Measurements from ENCODE around the gene MSANTD3.

MSANTD3 gene

DNA sequence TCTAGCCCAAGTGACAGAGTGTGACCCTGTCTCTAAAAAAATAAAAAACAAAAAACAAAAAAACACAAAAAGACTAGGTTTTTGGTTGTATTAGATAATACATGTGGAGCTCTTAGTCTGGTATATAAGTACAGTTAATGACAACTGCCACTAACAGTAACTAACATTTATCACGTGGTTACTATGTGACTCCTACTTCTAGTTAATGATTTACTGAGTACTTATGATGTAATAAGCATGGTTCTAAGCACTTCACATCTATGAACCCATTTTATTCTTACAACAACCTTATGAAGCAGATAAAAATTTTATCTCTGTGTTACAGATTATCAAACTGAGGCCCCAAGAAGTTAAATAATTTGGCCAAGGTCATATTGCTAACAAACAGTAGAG lies 39.9 kb downstream of the MSANTD3 start:
- no peak for DNase-seq

DNA sequence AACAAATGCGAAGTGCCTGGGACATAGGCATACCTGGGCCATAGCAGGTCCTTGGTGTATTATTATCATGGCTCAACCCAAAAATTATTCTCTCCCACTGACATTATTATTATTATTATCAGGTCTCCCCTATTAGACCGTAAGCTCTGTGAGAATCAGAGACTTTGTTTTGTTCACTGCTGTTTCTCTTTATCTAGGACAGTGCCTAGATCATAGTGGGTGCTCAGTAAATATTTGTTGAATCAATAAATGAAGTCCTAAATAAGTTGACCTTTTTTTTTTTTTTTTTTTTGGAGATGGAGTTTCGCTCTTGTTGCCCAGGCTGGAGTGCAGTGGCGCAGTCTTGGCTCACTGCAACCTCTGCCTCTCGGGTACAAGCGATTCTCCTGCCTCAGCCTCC lies 41.1 kb downstream of the MSANTD3 start:
- no peak for DNase-seq

DNA sequence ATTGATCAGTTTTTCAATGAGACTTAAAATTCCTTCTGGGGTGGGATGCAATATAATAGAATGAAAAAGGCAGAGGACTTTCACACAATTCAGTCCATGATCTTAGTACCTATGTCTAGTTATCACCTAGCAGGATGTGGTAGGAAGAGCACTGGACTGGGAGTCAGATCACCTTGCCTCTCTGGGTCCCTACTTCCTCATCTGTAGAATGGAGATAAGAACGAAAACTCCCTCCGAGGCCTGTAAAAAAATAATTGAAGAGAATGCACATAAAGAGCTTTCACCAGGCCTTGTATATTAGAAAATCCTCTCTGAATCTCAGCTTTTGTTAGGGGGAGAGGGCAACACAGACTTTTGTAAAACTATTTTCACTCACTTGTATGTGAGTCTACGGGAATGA lies 45.3 kb downstream of the MSANTD3 start:
- no peak for DNase-seq

DNA sequence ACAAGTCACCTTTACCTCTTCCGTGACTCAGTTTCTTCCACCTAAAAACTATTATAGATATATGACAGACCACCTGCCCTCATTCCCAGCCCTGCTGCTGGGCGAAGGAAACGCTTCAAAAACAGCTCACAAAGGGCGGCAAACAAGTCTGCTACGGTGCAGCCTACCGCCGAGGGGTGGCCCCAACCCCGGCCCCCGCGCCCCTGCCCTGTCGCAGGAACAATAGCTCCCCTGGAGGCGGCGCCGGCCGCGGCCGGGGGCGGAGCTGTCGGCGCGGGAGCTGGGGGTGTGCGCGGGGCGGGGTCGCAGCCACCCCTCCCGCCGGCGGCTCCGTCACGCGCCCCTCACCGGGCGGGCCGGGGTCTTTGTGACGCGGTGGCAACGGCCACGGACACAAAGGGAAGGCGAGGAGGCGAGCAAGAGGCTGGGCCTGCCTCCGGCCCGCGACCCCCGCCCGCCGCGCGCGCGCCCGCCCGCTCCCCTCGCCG lies 45.9 kb downstream of the MSANTD3 start, which contains the start of gene TMEFF1:
Gene TMEFF1, plus strand, starts transcription at position 362 of the 488 bp plus-strand sequence. CDS start 396 bp downstream, outside the sequence.
- DNase-seq, result peak in 1 of 4 experiments; percentile 1

DNA sequence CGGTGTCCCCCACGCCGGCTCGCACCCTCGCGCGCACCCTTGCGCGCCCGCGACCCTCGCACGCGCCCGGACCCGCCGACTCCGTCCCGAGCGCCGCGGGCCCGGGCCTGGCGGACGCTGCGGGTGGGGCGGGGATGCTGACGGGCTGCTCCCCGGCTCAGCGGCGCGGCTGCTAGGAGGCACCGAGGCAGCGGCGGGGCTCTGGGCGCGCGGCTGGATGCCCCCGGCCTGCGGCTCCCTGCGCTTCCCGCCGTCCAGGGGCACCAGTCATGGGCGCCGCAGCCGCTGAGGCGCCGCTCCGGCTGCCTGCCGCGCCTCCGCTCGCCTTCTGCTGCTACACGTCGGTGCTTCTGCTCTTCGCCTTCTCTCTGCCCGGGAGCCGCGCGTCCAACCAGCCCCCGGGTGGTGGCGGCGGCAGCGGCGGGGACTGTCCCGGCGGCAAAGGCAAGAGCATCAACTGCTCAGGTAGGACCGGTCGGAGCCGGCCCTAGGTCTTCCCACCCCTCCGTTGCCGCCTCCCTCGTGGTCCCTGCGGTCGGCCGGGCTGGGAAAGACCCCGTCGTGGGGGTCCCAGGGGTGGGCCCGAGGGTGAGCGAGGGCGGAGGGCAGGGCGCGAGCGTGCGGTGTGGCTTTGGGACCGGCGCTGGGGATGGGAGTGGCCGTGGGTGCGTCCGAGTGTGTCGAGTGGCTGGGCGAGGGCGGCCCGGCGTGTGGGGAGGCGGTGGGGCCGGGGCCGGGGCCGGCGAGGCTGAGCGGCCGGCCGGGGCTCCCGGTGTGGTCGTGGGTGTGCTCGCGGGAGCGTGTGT lies 46.5 kb downstream of the MSANTD3 start:
- DNase-seq, result peak in 1 of 4 experiments; percentile 6

DNA sequence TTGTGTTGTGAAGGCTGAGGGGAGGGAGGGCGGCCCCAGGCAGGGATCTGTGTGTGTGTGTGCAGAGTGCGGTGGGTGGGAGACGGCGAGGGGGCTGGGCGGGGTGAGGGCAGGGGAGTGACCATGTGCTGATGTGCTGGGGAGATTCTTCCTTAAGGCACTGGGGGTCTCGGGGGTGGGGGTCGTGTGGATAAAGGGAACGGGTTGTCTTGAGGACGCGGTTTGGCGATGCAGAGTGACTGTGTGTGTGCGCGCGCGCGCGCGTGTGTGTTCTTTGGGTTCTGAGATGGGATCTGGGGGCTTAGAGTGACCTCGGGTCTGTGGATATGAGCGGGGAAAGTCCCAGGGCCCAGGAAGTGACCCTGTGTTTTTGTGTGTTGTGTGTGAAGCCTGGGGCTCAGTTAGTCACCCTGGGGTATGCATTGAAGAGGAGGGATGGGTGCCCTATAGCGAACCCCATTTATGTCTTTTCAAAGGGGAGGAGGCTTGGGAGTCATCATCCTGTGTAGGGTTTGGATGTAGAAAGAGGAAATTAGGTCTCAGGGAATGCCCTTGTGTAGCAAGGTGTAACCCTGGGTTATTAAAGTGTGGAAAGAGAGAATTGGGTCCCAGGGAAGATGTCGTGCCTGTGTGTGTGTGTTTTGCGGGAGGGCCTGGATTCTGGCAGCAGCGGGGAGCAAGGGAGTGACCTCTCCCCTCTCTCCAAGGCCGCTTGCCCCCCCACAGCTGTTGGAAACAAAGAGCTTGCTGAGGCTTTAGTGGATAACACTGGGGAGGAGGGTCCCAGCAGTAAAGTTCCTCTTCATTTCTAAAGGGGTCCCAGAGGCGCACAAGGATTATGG lies 47.4 kb downstream of the MSANTD3 start:
- no peak for DNase-seq

DNA sequence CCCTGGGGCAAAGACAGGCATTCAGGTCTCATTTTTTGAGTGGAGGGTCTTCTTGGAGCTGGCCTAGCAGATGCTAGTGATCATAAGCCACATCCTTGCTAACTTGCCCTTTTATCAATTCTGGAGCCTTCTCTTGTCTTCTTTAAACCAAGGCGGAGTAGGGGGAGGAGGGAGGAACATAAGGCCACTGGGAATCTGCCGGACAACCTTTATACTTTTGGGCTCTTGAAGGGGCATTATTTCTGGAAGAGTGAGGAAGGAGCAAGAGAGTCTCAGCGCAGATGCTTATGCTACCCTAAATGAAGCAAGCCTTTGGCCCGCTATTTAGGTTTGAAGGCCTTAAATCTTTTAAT lies 48.0 kb downstream of the MSANTD3 start:
- DNase-seq, result no peak

DNA sequence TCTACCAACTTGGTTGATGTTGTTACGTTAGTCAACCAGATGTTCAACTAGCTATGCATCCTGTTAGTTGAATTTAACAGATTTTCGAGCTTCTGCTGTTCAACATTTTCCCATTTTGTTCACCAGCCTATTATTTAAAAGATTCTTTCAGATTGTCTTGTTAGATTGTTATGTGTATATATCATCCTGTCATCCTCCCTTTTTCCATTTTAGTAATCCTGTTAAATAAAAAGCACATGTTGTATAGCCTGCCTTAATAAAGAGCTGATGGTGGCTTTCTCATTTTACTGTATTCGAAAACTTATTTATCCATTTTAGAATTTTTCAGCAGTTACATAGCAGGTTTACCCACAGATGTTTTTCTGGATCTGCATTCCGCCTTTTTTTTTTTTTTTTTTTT lies 50.3 kb downstream of the MSANTD3 start:
- DNase-seq, result no peak

DNA sequence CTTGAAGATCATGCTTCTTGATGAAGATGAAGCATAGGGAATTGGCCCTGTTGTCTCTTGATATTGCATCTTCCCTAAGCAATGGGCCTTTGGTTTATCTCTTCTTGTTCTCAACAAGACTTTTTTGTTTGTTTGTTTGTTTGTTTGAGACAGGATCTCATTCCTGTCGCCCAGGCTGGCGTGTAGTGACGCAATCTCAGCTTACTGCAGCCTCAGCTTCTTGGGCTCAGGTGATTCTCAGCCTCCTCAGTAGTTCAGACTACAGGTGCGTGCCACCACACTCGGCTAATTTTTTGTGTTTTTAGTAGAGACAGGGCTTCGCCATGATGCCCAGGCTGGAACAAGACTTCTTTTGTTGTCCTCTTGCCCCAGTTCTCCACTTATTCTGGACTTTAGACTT lies 51.2 kb downstream of the MSANTD3 start:
- no peak for DNase-seq

DNA sequence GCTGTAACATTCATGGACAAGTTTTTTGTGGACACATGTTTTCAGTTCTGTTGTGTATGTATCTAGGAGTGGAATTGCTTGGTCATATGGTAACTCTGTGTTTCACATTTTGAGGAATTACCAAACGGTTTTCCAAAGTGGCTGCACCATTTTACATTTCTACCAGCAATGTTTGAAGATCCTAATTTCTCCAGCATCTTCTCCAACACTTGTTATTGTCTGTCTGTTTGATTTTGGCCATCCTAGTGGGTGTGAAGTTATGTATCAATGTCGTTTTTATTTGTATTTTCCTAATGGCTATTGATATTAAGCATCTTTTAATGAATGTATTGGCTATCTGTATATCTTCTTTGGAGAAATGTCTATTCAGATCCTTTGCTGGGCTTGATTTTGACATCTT lies 52.9 kb downstream of the MSANTD3 start:
- DNase-seq, result no peak

DNA sequence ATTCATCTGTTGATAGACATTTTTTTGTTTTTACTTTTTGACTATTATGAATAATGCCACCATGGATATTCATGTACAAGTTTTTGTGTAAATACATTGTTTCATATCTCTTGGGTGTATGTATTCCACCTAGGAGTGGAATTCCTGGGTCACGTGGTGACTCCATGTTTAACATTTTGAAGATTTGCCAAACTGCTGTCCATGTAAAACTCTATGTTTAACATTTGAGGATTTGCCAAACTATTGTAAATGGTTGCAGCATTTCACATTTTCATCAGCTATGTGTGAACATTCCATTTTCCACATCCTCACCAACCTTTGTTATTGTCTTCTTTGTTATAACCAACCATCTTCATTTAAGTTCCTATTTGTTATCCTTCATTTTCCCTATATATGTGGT lies 58.3 kb downstream of the MSANTD3 start:
- DNase-seq, result no peak

DNA sequence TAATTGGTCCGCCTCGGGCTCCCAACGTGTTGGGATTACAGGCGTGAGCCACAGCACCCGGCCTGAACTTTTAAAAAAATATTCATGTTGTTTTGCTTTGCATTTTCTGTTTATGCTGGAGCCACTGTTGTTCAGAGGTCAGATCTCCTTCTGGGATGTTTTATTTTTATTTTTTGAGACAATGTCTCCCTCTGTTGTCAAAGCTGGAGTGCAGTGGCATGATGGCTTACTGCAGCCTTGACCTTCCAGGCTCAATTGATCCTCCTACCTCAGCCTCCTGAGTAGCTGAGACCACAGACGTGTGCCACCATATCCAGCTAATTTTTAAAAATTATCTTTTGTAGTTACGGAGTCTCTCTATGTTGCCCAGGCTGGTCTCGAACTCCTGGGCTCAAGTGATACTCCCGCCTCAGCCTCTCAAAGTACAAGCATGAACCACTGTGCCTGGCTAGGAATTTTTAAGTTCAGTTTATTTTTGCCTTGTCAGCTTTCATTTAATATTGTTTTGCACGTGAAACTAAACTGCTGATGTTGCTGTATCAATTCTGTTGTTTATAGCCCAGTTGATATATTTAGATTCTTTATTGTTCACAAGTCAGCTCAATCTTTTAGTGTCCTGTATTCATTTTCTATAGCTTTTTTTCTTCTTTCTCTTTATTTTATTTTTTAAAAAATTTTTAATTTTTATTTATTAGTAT lies 59.7 kb downstream of the MSANTD3 start:
- no peak for DNase-seq

DNA sequence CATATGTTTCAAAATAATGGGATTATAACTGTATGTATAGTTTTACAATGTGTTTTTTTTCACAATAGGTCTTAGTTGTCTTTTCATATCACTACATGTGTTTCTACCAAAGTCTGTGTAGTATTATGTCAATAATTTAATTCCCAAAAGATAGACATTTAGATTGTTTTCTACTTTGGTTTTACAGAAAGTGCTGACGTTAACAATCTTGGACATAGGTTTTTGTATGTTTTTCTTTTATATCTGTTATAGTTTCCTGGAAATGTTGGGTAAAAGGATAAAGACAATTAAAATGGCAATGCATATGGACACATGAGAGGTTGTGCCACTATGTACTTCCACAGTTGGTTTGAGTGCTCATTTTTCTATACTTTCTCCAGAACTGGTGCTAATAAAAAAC lies 61.2 kb downstream of the MSANTD3 start:
- DNase-seq, result no peak

DNA sequence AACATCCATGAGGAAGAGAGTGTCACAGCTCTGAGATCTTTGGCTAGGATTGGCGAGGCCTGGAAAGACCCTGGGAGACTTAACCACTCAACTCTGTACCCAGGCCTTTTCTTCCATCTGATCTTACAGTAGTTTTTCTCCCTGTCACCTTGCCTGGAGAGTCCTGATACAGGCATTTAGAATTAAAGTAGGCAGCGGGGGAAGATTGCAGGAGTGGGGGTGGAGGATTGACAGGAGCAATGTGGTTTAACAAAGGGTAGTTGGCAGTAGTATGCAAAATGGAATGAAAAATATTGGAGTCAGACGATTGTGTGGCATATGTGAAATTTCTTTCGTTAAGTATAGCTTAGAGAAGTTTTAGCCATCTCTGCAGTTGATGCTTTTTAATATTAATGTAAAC lies 62.9 kb downstream of the MSANTD3 start:
- DNase-seq, result no peak

DNA sequence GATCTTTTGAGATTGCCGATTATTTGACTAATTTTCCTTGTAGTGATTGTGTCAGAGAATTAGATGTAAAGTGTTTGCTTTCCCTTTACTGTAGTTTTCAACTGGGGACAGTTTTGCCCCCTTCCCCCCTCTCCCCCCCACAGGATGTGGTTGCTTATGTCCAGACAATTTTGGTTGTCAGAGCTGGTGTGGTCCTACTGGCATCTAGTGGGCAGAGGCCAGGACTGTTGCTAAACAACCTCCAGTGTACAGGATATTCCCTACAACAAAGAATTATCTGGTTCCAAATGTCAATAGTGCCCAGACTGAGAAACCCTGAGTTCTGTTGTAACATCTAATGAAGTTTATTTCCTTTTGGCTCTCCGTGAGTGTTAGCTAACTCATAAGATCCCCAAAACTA lies 66.0 kb downstream of the MSANTD3 start:
- DNase-seq, result no peak

DNA sequence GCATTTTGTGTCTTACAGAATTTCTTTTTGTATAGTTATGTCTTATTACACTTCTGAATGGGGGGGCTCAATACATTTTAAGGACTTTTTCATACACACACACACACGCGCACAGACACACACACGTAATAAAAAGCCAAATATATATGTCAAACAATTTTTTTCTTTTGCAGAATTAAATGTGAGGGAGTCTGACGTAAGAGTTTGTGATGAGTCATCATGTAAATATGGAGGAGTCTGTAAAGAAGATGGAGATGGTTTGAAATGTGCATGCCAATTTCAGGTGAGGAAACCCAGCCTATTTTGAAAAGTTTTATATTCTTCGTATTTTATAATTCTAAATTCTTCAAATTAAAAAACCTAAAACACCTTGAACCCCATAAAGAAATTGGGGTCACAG lies 71.6 kb downstream of the MSANTD3 start:
- no peak for DNase-seq

DNA sequence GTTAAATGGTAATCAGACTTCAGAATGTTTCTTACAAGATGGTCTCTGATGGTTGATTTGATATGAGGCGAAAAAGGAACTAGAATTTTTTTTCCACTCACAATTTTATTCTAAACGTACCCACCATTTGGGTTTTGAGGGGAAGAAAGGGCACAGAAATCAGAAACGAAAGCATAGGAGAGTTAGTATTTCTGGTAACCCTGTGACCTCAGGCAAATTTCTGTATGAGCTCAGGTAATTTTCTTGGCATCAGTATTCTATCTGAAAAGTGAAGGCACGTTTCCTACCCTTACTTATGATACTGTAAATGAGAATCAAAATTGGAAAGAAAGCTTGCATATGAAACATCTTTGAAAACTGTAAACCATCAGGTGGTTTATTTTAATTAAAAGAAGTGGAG lies 72.5 kb downstream of the MSANTD3 start:
- no peak for DNase-seq

DNA sequence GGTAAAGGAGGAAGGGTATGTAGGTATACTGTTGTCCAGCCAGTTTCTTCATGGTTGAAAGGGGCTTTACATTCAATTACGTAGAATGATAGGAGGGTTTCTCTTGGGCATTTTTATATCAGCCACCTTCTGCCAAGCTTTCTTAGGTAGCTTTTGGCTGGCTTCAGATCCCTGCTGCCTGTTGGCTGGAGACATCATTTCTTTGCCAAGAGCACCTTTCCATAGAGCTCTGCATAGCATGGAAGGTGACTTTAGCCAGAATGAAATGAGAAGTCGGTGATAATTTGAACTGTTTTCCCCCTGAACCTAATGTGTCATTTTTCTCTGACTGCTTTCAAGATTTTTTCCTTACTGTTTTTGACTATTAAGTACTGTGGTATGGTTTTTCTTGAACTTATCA lies 72.9 kb downstream of the MSANTD3 start:
- no peak for DNase-seq

Data from activated CD4-positive, CD25-positive, alpha-beta regulatory T cell (primary cell).